ENCODE data around the gene UAP1L1.
"Not testable (repeated sequence)": the region's sequence is repeated elsewhere in the genome, so short reads cannot be mapped to it uniquely, and the experiment has no call there.

UAP1L1 gene

GRCh38 chr9:137116027-137116507 lies 38.8 kb downstream of the UAP1L1 start:
- no peaks in the 10 kb centered on the region for H3K27me3 ChIP-seq (replicated peaks; ENCODE audit: control insufficient read depth, insufficient read depth, low read length)
- no peak for DNase-seq (ENCODE audit: extremely low read depth, insufficient read length)
- H3K36me3 ChIP-seq (ENCODE audit: control insufficient read depth, insufficient read depth, low read length) = peaks cover 7% of the 10 kb centered on the region
- TF ChIP-seq CTCF (IDR thresholded peaks at IDR 0.05; ENCODE audit: insufficient read depth, low read length, poor library complexity, severe bottlenecking) = no peak
- no peak overlapping the region for H3K4me3 ChIP-seq (replicated peaks; ENCODE audit: low read depth, low read length)

DNA sequence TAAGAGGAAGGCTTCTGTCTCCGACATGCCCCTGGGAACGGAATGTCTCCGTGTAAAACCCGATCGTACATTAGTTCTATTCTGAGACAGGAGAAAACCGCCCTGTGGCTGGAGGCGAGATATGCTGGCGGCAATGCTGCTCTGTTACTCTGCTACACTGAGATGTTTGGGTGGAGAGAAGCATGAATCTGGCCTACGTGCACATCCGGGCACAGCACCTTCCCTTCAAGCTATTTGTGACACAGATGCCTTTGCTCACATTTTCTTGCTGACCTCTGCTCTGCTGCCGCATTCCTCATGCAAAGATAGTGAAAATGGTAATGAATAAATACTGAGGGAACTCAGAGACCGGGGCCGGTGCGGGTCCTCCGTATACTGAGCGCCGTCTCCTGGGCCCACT lies 39.4 kb downstream of the UAP1L1 start:
- Histone ChIP-seq H3K4me3 (replicated peaks; ENCODE audit: low read depth, low read length) (no peak overlapping the region), H3K36me3 (ENCODE audit: control insufficient read depth, insufficient read depth, low read length) (peaks cover 7% of the 10 kb centered on the region), H3K27me3 (replicated peaks; ENCODE audit: control insufficient read depth, insufficient read depth, low read length) (no peaks in the 10 kb centered on the region)
- no peak for TF ChIP-seq CTCF (IDR thresholded peaks at IDR 0.05; ENCODE audit: insufficient read depth, low read length, poor library complexity, severe bottlenecking)
- DNase-seq (ENCODE audit: extremely low read depth, insufficient read length) = no peak

DNA sequence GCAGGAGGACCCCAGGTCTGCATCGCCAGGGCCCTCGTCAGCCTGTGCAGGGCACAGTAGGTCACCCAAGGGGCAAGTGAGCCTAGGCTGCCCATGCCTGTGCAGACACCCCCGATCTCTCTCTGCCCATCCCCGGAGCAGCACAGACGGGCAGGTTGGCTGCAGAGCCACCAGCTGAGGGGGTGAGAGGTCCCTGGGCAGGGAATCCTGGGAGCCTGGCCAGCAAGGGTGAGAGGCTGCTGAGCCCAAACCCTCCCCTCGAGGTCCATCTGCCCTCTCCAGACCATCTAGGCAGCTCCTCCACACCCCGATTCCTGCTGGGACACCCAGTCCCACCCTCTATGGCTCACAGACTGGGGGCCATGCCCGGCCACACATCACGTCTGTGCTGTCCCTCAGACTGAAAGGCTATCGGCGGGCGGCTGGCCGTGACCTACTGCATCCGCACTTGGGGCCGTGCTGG lies 40.0 kb downstream of the UAP1L1 start:
- TF ChIP-seq CTCF (IDR thresholded peaks at IDR 0.05; ENCODE audit: insufficient read depth, low read length, poor library complexity, severe bottlenecking) = no peak

GRCh38 chr9:137118092-137118603 lies 40.8 kb downstream of the UAP1L1 start:
- not testable (repeated sequence) for H3K36me3 ChIP-seq (ENCODE audit: control insufficient read depth, insufficient read depth, low read length); H3K4me3 ChIP-seq (replicated peaks; ENCODE audit: low read depth, low read length); DNase-seq (ENCODE audit: extremely low read depth, insufficient read length); H3K27me3 ChIP-seq (replicated peaks; ENCODE audit: control insufficient read depth, insufficient read depth, low read length)

More for the DNA sequence above, 40.0 kb downstream of the UAP1L1 start:
- Histone ChIP-seq H3K36me3 (ENCODE audit: control insufficient read depth, insufficient read depth, low read length) (peaks cover 2% of the 10 kb centered on the region; the same call in 1 of the 2 replicates), H3K27me3 (replicated peaks; ENCODE audit: control insufficient read depth, insufficient read depth, low read length) (no peaks in the 10 kb centered on the region), H3K4me3 (replicated peaks; ENCODE audit: low read depth, low read length) (no peak overlapping the region)
- DNase-seq (ENCODE audit: extremely low read depth, insufficient read length) = no peak

GRCh38 chr9:137121927-137122795 lies 44.8 kb downstream of the UAP1L1 start:
- not testable (repeated sequence) for H3K4me3 ChIP-seq (replicated peaks; ENCODE audit: low read depth, low read length); H3K27me3 ChIP-seq (replicated peaks; ENCODE audit: control insufficient read depth, insufficient read depth, low read length); DNase-seq (ENCODE audit: extremely low read depth, insufficient read length); H3K36me3 ChIP-seq (ENCODE audit: control insufficient read depth, insufficient read depth, low read length)

DNA sequence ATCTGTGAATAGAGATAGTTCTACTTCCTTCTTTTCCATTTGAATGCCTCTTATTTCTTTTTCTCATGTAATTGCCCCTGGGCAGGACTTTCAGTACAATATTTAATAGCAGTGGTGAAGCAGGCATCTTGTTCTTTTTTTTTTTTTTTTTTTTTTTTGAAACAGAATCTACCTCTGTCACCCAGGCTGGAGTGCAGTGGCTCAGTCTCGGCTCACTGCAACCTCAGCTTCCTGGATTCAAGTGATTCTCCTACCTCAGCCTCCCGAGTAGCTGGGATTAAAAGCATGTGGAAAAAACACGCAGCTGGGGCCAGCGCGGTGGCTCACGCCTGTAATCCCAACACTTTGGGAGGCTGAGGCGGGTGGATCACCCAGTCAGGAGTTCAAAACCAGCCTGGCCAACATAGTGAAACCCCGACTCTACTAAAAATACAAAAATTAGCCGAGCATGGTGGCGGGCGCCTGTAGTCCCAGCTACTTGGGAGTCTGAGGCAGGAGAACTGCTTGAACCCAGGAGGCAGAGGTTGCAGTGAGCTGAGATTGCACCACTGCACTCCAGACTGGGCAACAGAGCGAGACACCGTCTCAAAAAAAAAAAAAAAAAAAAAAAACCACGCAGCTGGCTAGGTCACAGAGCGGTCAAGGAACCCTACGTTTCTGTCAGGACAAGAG lies 45.6 kb downstream of the UAP1L1 start:
- not testable (repeated sequence) for H3K27me3 ChIP-seq (replicated peaks; ENCODE audit: control insufficient read depth, insufficient read depth, low read length); DNase-seq (ENCODE audit: extremely low read depth, insufficient read length); H3K36me3 ChIP-seq (ENCODE audit: control insufficient read depth, insufficient read depth, low read length); H3K4me3 ChIP-seq (replicated peaks; ENCODE audit: low read depth, low read length)

DNA sequence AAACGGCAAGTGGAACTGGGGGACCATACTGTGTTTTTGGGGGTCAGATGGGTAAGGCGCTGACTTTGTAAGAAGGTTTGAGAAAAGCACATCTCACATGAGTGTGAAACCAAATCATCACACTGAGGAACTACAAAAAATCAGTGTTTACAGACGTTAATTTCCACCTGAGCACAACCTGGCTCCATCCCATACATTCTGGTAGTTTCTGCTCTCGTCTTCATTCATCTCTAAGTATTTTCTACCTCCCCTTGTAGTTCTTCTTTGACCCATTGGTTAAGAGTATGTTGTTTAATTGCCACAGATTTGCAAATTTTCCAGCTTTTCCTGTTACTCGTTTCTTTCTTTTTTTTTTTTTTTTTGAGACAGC lies 46.1 kb downstream of the UAP1L1 start:
- H3K27me3 ChIP-seq (replicated peaks; ENCODE audit: control insufficient read depth, insufficient read depth, low read length) = no peaks in the 10 kb centered on the region
- no peak for DNase-seq (ENCODE audit: extremely low read depth, insufficient read length)
- H3K4me3 ChIP-seq (replicated peaks; ENCODE audit: low read depth, low read length) = no peak overlapping the region; the same call in 1 of the 2 replicates
- no peaks in the 10 kb centered on the region for H3K36me3 ChIP-seq (ENCODE audit: control insufficient read depth, insufficient read depth, low read length)
- TF ChIP-seq CTCF (IDR thresholded peaks at IDR 0.05; ENCODE audit: insufficient read depth, low read length, poor library complexity, severe bottlenecking) = no peak

GRCh38 chr9:137123952-137124462 lies 46.7 kb downstream of the UAP1L1 start:
- H3K36me3 ChIP-seq (ENCODE audit: control insufficient read depth, insufficient read depth, low read length); DNase-seq (ENCODE audit: extremely low read depth, insufficient read length); H3K4me3 ChIP-seq (replicated peaks; ENCODE audit: low read depth, low read length); H3K27me3 ChIP-seq (replicated peaks; ENCODE audit: control insufficient read depth, insufficient read depth, low read length): not testable (repeated sequence)

Measured in GM06990 (cell line).